SK-N-SH (cell line): Measurements from ENCODE around the gene ZFAND6. TPM values are rescaled to one million over a fixed set of nuclear protein-coding genes. Genes with fewer than 3 reads are reported as not detected.
A peak's percentile ranks its signal among the peaks of the same experiment; 100 is the strongest.

Experiments
- CTCF ChIP-seq: fragments of 200-600 bp; sonication (generic); IDR thresholded peaks from 2 replicates; pipeline ENCODE4 v1.6.1; 2017; ENCODE audit warnings: antibody characterized with exemption, mild to moderate bottlenecking, moderate library complexity
- EP300 ChIP-seq, 2 experiments: IDR thresholded peaks; 2 replicates each; pipeline versions ENCODE4 v1.4.0 to v1.6.1; 2012; ENCODE audit warnings: borderline replicate concordance in 1 of 2, low read depth in 1 of 2, low read length in 1 of 2
- FOSL2 ChIP-seq: IDR thresholded peaks from 2 replicates; pipeline ENCODE4 v1.4.0; 2012; ENCODE audit warnings: low read depth, mild to moderate bottlenecking, moderate library complexity, borderline replicate concordance
- IRF3 ChIP-seq: fragments of 150-350 bp; IDR thresholded peaks from 2 replicates; pipeline ENCODE4 v1.6.1; 2016; ENCODE audit warnings: mild to moderate bottlenecking, low read depth, low read length
- JUND ChIP-seq: IDR thresholded peaks from 2 replicates; pipeline ENCODE4 v1.4.0; 2012
- MAX ChIP-seq: IDR thresholded peaks from 2 replicates; pipeline ENCODE4 v1.4.0; 2012; ENCODE audit warnings: low read depth
- MXI1 ChIP-seq: IDR thresholded peaks from 2 replicates; pipeline ENCODE4 v1.6.1; 2012; ENCODE audit warnings: mild to moderate bottlenecking, low read depth, low read length, improper control_type of control experiment
- NRF1 ChIP-seq: IDR thresholded peaks from 2 replicates; pipeline ENCODE4 v1.6.1; 2012; ENCODE audit warnings: low read depth, mild to moderate bottlenecking, low read length
- PBX3 ChIP-seq: IDR thresholded peaks from 2 replicates; pipeline ENCODE4; 2012
- RCOR1 ChIP-seq: fragments of 150-350 bp; IDR thresholded peaks from 2 replicates; pipeline ENCODE4 v1.6.1; 2017; ENCODE audit warnings: antibody characterized with exemption, low read length
- REST ChIP-seq: IDR thresholded peaks from 2 replicates; pipeline ENCODE4 v1.6.1; 2012; ENCODE audit warnings: mild to moderate bottlenecking, low read depth, low read length, moderate library complexity
- TCF12 ChIP-seq: IDR thresholded peaks from 2 replicates; pipeline ENCODE4 v1.4.0; 2012
- ZBTB33 ChIP-seq: IDR thresholded peaks from 2 replicates; pipeline ENCODE4 v1.4.0; 2012; ENCODE audit warnings: low read depth, borderline replicate concordance
- polyA plus RNA-seq, 3 experiments: library from polyadenylated mRNA; depleted of rRNA; stranded (reverse); fragments of >200 nt; gene quantifications; 2 replicates each; pipeline ENCODE4 v1.2.3, GENCODE V29; 2012

The ZFAND6 gene
- polyA plus RNA-seq, 1 of the 3 experiments (the other 2 are of a cell fraction) = 90.1 TPM

GRCh38 chr15:80174017-80174746 lies 114.7 kb downstream of the ZFAND6 start (continued):
- TF ChIP-seq ZBTB33 (no peak), PBX3 (no peak), REST (no peak), TCF12 (peak; percentile 65), IRF3 (no peak), RCOR1 (no peak), NRF1 (no peak), FOSL2 (peak; percentile 78), JUND (peak; percentile 71), MXI1 (no peak), MAX (peak; percentile 76), CTCF (no peak), EP300 (IDR thresholded peaks at IDR 0.05; ENCODE audit: borderline replicate concordance in 1 of 2, low read depth in 1 of 2, low read length in 1 of 2) (no peak)
